ENCODE results near the gene RAP1GDS1.

Gene RAP1GDS1

DNA sequence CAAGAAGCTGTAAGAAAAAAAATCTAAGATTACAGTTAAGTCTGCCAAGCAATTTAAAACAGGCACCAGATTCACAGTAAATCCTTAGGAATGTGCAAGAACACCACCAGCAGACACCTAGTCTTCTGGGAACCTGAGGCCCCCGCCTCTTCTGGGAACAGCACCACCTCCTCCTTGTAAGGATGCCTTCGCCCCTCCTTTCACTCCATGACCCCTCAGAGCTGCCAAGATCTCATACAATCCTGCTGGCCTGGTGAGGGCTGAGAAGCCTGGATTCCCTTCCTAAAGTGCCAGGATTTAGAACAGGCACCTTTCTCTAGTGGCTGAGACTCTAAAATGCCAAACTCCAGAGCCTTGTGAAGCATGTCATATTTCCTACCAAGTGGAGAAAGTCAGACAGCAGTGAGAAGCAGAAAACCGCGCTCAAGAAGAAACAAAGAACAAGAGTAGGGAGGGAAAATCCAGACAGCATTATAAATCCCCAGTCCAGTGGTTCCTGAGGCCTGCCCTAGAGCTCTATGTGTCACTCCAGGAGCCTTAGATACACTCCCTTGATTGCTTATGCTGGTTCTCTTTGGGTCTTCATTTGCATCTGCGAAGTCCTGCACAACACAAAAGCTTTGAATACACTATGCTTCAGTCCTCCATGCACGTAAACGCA lies 230.8 kb downstream of the RAP1GDS1 start:
- TF ChIP-seq, protein P1, sequence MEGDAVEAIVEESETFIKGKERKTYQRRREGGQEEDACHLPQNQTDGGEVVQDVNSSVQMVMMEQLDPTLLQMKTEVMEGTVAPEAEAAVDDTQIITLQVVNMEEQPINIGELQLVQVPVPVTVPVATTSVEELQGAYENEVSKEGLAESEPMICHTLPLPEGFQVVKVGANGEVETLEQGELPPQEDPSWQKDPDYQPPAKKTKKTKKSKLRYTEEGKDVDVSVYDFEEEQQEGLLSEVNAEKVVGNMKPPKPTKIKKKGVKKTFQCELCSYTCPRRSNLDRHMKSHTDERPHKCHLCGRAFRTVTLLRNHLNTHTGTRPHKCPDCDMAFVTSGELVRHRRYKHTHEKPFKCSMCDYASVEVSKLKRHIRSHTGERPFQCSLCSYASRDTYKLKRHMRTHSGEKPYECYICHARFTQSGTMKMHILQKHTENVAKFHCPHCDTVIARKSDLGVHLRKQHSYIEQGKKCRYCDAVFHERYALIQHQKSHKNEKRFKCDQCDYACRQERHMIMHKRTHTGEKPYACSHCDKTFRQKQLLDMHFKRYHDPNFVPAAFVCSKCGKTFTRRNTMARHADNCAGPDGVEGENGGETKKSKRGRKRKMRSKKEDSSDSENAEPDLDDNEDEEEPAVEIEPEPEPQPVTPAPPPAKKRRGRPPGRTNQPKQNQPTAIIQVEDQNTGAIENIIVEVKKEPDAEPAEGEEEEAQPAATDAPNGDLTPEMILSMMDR (IDR thresholded peaks at IDR 0.05; ENCODE audit: low read depth, low read length): no peak
- no peak overlapping the region for H3K4me3 ChIP-seq (ENCODE audit: low read depth, low read length)
- no peak overlapping the region for H3K27ac ChIP-seq
- H3K9me3 ChIP-seq (ENCODE audit: severe bottlenecking): no peaks in the 10 kb centered on the region
- H3K27me3 ChIP-seq (ENCODE audit: insufficient read depth, low read depth, severe bottlenecking): no peaks in the 10 kb centered on the region
- no peaks in the 10 kb centered on the region for H3K36me3 ChIP-seq
- no peak for DNase-seq

DNA sequence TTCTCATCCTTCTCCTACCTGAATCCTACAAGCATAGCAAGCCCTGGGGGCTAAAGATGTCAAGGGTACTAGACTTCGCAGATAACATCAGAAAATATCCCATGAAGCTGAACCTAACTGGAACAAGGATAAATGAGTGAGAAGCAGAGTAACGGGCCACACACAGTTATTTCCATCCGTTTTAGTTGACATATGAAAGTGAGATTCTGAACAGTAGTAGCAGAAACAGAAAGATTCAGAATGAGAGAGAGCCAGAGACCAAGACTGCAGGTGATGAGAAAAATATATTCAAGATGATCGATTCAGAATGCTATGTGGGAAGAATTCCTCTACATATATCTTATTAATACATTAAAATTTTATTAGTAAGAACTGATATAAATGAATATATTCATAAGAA lies 232.1 kb downstream of the RAP1GDS1 start:
- TF ChIP-seq, protein P1 (IDR thresholded peaks at IDR 0.05; ENCODE audit: low read depth, low read length): no peak
- H3K36me3 ChIP-seq: peaks cover 3% of the 10 kb centered on the region; the same call in 1 of the 2 replicates
- no peak for DNase-seq

More for the DNA sequence above, 232.1 kb downstream of the RAP1GDS1 start:
- H3K4me3 ChIP-seq (ENCODE audit: low read depth, low read length): no peak overlapping the region
- no peaks in the 10 kb centered on the region for H3K27me3 ChIP-seq (ENCODE audit: insufficient read depth, low read depth, severe bottlenecking)
- H3K27ac ChIP-seq: no peak overlapping the region
- no peaks in the 10 kb centered on the region for H3K9me3 ChIP-seq (ENCODE audit: severe bottlenecking)
